HepG2 (cell line): ENCODE data around the gene LRRC42. TPM values are rescaled to one million over a fixed set of nuclear protein-coding genes. Genes with fewer than 3 reads are reported as not detected.

ENCODE experiments used
- BCL3 ChIP-seq: sonication (generic); formaldehyde crosslinking; IDR thresholded peaks from 2 replicates; pipeline ENCODE4 v1.5.1; 2020; ENCODE audit warnings: mild to moderate bottlenecking, missing genetic modification reagents, moderate library complexity
- CBX5 ChIP-seq: sonication (generic); formaldehyde crosslinking; IDR thresholded peaks from 2 replicates; pipeline ENCODE4 v1.4.0; 2020; ENCODE audit warnings: missing genetic modification reagents, borderline replicate concordance
- CENPBD1 ChIP-seq: sonication (generic); formaldehyde crosslinking; IDR thresholded peaks from 2 replicates; pipeline ENCODE4 v1.8.0; 2022; ENCODE audit warnings: missing genetic modification reagents, low read depth, mild to moderate bottlenecking, borderline replicate concordance
- CTCF ChIP-seq: sonication (generic); formaldehyde crosslinking; IDR thresholded peaks from 2 replicates; pipeline ENCODE4 v1.5.0; 2020; ENCODE audit warnings: mild to moderate bottlenecking, missing genetic modification reagents, moderate library complexity
- EHMT2 ChIP-seq: fragments of 200-600 bp; sonication (generic); IDR thresholded peaks from 2 replicates; pipeline ENCODE4 v1.7.0; 2017; ENCODE audit warnings: antibody characterized with exemption, low read depth, low read length, borderline replicate concordance
- FOXC1 ChIP-seq: sonication (generic); formaldehyde crosslinking; IDR thresholded peaks from 2 replicates; pipeline ENCODE4 v1.8.0; 2022; ENCODE audit warnings: mild to moderate bottlenecking, missing genetic modification reagents, borderline replicate concordance
- MED8 ChIP-seq: sonication (generic); formaldehyde crosslinking; IDR thresholded peaks from 2 replicates; pipeline ENCODE4 v1.8.1; 2023; ENCODE audit warnings: mild to moderate bottlenecking, missing genetic modification reagents; ENCODE audit not compliant: insufficient replicate concordance
- PHF20 ChIP-seq: sonication (generic); formaldehyde crosslinking; IDR thresholded peaks from 2 replicates; pipeline ENCODE4 v1.5.0; 2020; ENCODE audit warnings: mild to moderate bottlenecking, missing genetic modification reagents
- PRDM10 ChIP-seq: sonication (generic); formaldehyde crosslinking; IDR thresholded peaks from 2 replicates; pipeline ENCODE4 v1.4.0; 2020; ENCODE audit warnings: low read depth, missing genetic modification reagents
- SIX4 ChIP-seq: sonication (generic); formaldehyde crosslinking; IDR thresholded peaks from 2 replicates; pipeline ENCODE4 v1.4.0; 2020; ENCODE audit warnings: missing genetic modification reagents
- SMARCE1 ChIP-seq: fragments of 450-650 bp; IDR thresholded peaks from 2 replicates; pipeline ENCODE4 v1.6.1; 2017; ENCODE audit warnings: borderline replicate concordance
- THRA ChIP-seq: sonication (generic); formaldehyde crosslinking; IDR thresholded peaks from 2 replicates; pipeline ENCODE4 v1.4.0; 2020; ENCODE audit warnings: missing genetic modification reagents, borderline replicate concordance
- ZBTB38 ChIP-seq: sonication (generic); formaldehyde crosslinking; IDR thresholded peaks from 2 replicates; pipeline ENCODE4 v1.5.1; 2020; ENCODE audit warnings: mild to moderate bottlenecking, missing genetic modification reagents
- ZBTB46 ChIP-seq: sonication (generic); formaldehyde crosslinking; IDR thresholded peaks from 2 replicates; pipeline ENCODE4 v1.4.0; 2020; ENCODE audit warnings: mild to moderate bottlenecking, missing genetic modification reagents, borderline replicate concordance
- ZFP82 ChIP-seq: sonication (generic); formaldehyde crosslinking; IDR thresholded peaks from 2 replicates; pipeline ENCODE4 v1.5.1; 2020; ENCODE audit warnings: mild to moderate bottlenecking, missing genetic modification reagents, borderline replicate concordance
- ZNF850 ChIP-seq: sonication (generic); formaldehyde crosslinking; conservative IDR thresholded peaks from 2 replicates; pipeline ENCODE4 v1.9.0; 2021; ENCODE audit warnings: mild to moderate bottlenecking, missing genetic modification reagents
- ZSCAN9 ChIP-seq: IDR thresholded peaks from 2 replicates; pipeline ENCODE4 v1.6.1; 2016; ENCODE audit warnings: borderline replicate concordance
- polyA plus RNA-seq, 8 experiments: library from polyadenylated mRNA; depleted of rRNA in 3 of 8; stranded (reverse) in 7 of 8; unstranded in 1 of 8; fragments of >200 nt; fragmentation: Illumina TruSeq in 4 of 8; extraction: Trizol in 4 of 8; gene quantifications; 2 replicates each; pipeline versions ENCODE4 v1.2.1 to v1.2.3, GENCODE V29; 2011 to 2016; ENCODE audit warnings: low read depth in 4 of 8, missing spikeins in 1 of 8, mixed read lengths in 1 of 8; ENCODE audit not compliant: insufficient read depth in 1 of 8
- total RNA-seq, 5 experiments: library from RNA; depleted of rRNA; stranded (reverse); fragments of >200 nt; fragmentation: Illumina TruSeq; extraction: Trizol; gene quantifications; 2 replicates each; pipeline ENCODE4 v1.2.3, GENCODE V29; 2016; ENCODE audit warnings: low read depth in 1 of 5

Gene LRRC42
- total and polyA plus RNA-seq, 2 of the 13 experiments (the other 11 are each of a cell fraction or from before 2014, with no cell fraction given): 30.6 to 43.6 TPM

- TF ChIP-seq ZBTB46 (CRISPR knock-in tag): 0 out of 2 replicates have a peak, but pooled peaks have one; percentile 38
- TF ChIP-seq CENPBD1 (CRISPR knock-in tag): no peak
- no peak for TF ChIP-seq FOXC1 (CRISPR knock-in tag)
- TF ChIP-seq PRDM10 (CRISPR knock-in tag): peak; percentile 55; the same call in 1 of the 2 replicates
- TF ChIP-seq BCL3: no peak
- no peak for TF ChIP-seq SMARCE1
- TF ChIP-seq CTCF (CRISPR knock-in tag): 0 out of 2 replicates have a peak, but pooled peaks have one; percentile 15
- TF ChIP-seq SIX4 (CRISPR knock-in tag): no peak
- TF ChIP-seq ZFP82 (CRISPR knock-in tag): no peak
- peak; percentile 70; the same call in 1 of the 2 replicates for TF ChIP-seq CBX5 (CRISPR knock-in tag)
- no peak for TF ChIP-seq ZSCAN9 (CRISPR knock-in tag)
- TF ChIP-seq ZNF850 (CRISPR knock-in tag): no peak
- TF ChIP-seq THRA (CRISPR knock-in tag): peak; percentile 100
- no peak for TF ChIP-seq MED8 (CRISPR knock-in tag)
- TF ChIP-seq EHMT2: no peak
- TF ChIP-seq ZBTB38: no peak
- TF ChIP-seq PHF20 (CRISPR knock-in tag): no peak
These were observed 70.5 kb downstream of the LRRC42 start (continued) for GRCh38 chr1:54016343-54017282.
